ENCODE results near the gene MYO1F. TPM values are rescaled to one million over a fixed set of nuclear protein-coding genes. Genes with fewer than 3 reads are reported as not detected.

Gene MYO1F
- total RNA-seq, 1 experiment from 2014 or later: not detected

DNA sequence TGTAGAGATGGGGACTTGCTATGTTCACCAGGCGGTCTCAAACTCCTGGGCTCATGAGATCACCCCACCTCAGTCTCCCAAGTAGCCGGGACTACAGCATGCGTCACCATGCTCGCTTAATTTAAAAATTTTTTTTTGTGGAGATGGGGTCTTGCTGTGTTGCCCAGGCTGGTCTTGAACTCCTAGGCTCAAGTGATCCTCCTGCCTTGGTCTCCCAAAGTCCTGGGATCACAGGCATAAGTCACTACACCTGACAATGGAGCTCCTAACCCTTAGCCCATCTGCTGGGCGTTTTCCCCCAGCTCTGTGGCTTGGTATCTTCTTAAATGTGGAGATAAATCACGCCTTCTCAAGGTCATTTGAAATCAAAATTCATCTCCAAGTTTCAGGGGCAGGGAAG, 39.6 kb upstream of the MYO1F start:
- Mint-ChIP-seq H3K36me3 (ENCODE audit: insufficient read depth, unreplicated experiment) (no peaks in the 10 kb centered on the region), H3K4me3 (ENCODE audit: low read depth, unreplicated experiment) (no peak overlapping the region), H3K9me3 (ENCODE audit: low read depth, unreplicated experiment) (no peaks in the 10 kb centered on the region), H3K27me3 (ENCODE audit: unreplicated experiment) (peaks cover 43% of the 10 kb centered on the region), H3K4me1 (ENCODE audit: low read depth, unreplicated experiment) (no peaks in the 10 kb centered on the region), H3K27ac (ENCODE audit: unreplicated experiment) (no peak overlapping the region)
- CTCF ChIA-PET: no interaction called here
- no peak for DNase-seq
- no TSS peak for BruUV-seq (replicated peaks)
- intact Hi-C loops (cut with micrococcal nuclease; ENCODE audit: unreplicated experiment): no loop called here
- TF ChIP-seq, protein P1, sequence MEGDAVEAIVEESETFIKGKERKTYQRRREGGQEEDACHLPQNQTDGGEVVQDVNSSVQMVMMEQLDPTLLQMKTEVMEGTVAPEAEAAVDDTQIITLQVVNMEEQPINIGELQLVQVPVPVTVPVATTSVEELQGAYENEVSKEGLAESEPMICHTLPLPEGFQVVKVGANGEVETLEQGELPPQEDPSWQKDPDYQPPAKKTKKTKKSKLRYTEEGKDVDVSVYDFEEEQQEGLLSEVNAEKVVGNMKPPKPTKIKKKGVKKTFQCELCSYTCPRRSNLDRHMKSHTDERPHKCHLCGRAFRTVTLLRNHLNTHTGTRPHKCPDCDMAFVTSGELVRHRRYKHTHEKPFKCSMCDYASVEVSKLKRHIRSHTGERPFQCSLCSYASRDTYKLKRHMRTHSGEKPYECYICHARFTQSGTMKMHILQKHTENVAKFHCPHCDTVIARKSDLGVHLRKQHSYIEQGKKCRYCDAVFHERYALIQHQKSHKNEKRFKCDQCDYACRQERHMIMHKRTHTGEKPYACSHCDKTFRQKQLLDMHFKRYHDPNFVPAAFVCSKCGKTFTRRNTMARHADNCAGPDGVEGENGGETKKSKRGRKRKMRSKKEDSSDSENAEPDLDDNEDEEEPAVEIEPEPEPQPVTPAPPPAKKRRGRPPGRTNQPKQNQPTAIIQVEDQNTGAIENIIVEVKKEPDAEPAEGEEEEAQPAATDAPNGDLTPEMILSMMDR (IDR thresholded peaks at IDR 0.05; ENCODE audit: unreplicated experiment): no peak

GRCh38 chr19:8615813-8616596, 38.8 kb upstream of the MYO1F start:
- CTCF ChIA-PET: interaction anchor here (0.7 kb wide), 2 partner anchors 26 to 255 kb away, joined by 4 read pairs; no protein-coding TSS in a partner anchor
- TF ChIP-seq, protein P1 (IDR thresholded peaks at IDR 0.05; ENCODE audit: unreplicated experiment): peak; percentile 81
- Mint-ChIP-seq H3K36me3 (ENCODE audit: insufficient read depth, unreplicated experiment) (no peaks in the 10 kb centered on the region), H3K4me1 (ENCODE audit: low read depth, unreplicated experiment) (no peaks in the 10 kb centered on the region), H3K27me3 (ENCODE audit: unreplicated experiment) (peaks cover 39% of the 10 kb centered on the region), H3K9me3 (ENCODE audit: low read depth, unreplicated experiment) (no peaks in the 10 kb centered on the region), H3K27ac (ENCODE audit: unreplicated experiment) (no peak overlapping the region), H3K4me3 (ENCODE audit: low read depth, unreplicated experiment) (no peak overlapping the region)
- intact Hi-C loops (cut with micrococcal nuclease; ENCODE audit: unreplicated experiment): no loop called here
- DNase-seq: peak; percentile 61
- BruUV-seq (replicated peaks): no TSS peak

GRCh38 chr19:8615024-8615423, 37.8 kb upstream of the MYO1F start:
- intact Hi-C loops (cut with micrococcal nuclease; ENCODE audit: unreplicated experiment): no loop called here
- peaks cover 36% of the 10 kb centered on the region for H3K27me3 Mint-ChIP-seq (ENCODE audit: unreplicated experiment)
- no peak for DNase-seq
- BruUV-seq (replicated peaks): no TSS peak
- H3K27ac Mint-ChIP-seq (ENCODE audit: unreplicated experiment): no peak overlapping the region
- CTCF ChIA-PET: interaction anchor here (0.7 kb wide), 1 partner anchor 27 kb away, joined by 4 read pairs; no protein-coding TSS in a partner anchor
- no peaks in the 10 kb centered on the region for H3K9me3 Mint-ChIP-seq (ENCODE audit: low read depth, unreplicated experiment)
- peaks cover 5% of the 10 kb centered on the region for H3K4me1 Mint-ChIP-seq (ENCODE audit: low read depth, unreplicated experiment)
- TF ChIP-seq, protein P1 (IDR thresholded peaks at IDR 0.05; ENCODE audit: unreplicated experiment): no peak
- H3K4me3 Mint-ChIP-seq (ENCODE audit: low read depth, unreplicated experiment): no peak overlapping the region
- peaks cover 5% of the 10 kb centered on the region for H3K36me3 Mint-ChIP-seq (ENCODE audit: insufficient read depth, unreplicated experiment)

DNA sequence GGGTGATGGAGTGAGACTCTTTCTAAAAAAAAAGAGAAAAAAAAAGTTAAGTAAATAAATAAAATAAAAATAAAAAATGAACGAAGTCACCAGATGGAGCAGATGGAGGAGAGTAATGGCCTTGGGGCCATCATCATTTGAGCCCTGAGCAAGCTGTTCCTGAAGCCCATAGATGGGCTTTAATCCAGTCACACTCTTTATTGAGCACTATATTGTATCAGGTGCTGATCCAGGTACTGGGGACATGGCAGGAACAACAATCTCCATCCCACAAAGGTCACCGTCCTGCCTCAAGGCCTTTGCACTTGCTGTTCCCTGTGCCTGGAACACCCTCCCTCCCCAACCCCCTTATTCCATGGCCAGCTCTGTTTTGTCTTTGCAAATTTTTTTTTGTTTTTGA, 37.2 kb upstream of the MYO1F start:
- no peaks in the 10 kb centered on the region for H3K9me3 Mint-ChIP-seq (ENCODE audit: low read depth, unreplicated experiment)
- peaks cover 5% of the 10 kb centered on the region for H3K36me3 Mint-ChIP-seq (ENCODE audit: insufficient read depth, unreplicated experiment)
- no peak for DNase-seq
- H3K4me1 Mint-ChIP-seq (ENCODE audit: low read depth, unreplicated experiment): peaks cover 10% of the 10 kb centered on the region
- BruUV-seq (replicated peaks): no TSS peak
- H3K4me3 Mint-ChIP-seq (ENCODE audit: low read depth, unreplicated experiment): no peak overlapping the region
- TF ChIP-seq, protein P1 (IDR thresholded peaks at IDR 0.05; ENCODE audit: unreplicated experiment): no peak
- CTCF ChIA-PET: no interaction called here
- intact Hi-C loops (cut with micrococcal nuclease; ENCODE audit: unreplicated experiment): no loop called here
- peaks cover 37% of the 10 kb centered on the region for H3K27me3 Mint-ChIP-seq (ENCODE audit: unreplicated experiment)
- H3K27ac Mint-ChIP-seq (ENCODE audit: unreplicated experiment): no peak overlapping the region

Data from Calu3 (cell line).